H1 (cell line): ENCODE results near the gene SMPX. TPM values are rescaled to one million over a fixed set of nuclear protein-coding genes. Genes with fewer than 3 reads are reported as not detected.

Experiments used
- CTCF ChIA-PET: fragments of 300-600 bp; sonication (Branson Sonifier 250); formaldehyde crosslinking; loops from one replicate; lab custom pipeline; 2021; ENCODE audit not compliant: partially characterized antibody; lab: Charles Lee
- POLR2A ChIA-PET: fragments of 300-600 bp; sonication (Branson Sonifier 250); formaldehyde crosslinking; loops from one replicate; lab custom pipeline; 2021; ENCODE audit warnings: inconsistent platforms; ENCODE audit not compliant: partially characterized antibody; lab: Charles Lee
- DNase-seq, 2 experiments: peaks; one replicate each; pipeline versions ENCODE4 v3.0.0 to v3.0.0-alpha.2; 2010 to 2022; ENCODE audit warnings: low spot score in 2 of 2, low read depth in 1 of 2, mixed read lengths in 1 of 2
- FAIRE-seq: peaks from 2 replicates; lab custom pipeline; 2011; peaks lifted over from hg19 to GRCh38; lab: Jason Lieb, UNC
- H2AFZ ChIP-seq: 2 replicates; pipeline ENCODE4 v1.8.1; 2012; ENCODE audit warnings: low read length, inconsistent platforms
- H2AK5ac ChIP-seq: 2 replicates; pipeline ENCODE4 v1.6.1; 2013; ENCODE audit warnings: low read depth, low read length
- H2BK120ac ChIP-seq: replicated peaks from 2 replicates; pipeline ENCODE3; 2013; ENCODE audit warnings: low read depth, low read length, inconsistent platforms
- H2BK12ac ChIP-seq: 2 replicates; pipeline ENCODE4 v1.6.1; 2013; ENCODE audit warnings: low read depth, low read length
- H2BK15ac ChIP-seq: 2 replicates; pipeline ENCODE4 v1.6.1; 2013; ENCODE audit warnings: low read length
- H2BK20ac ChIP-seq: 2 replicates; pipeline ENCODE4 v1.6.1; 2013; ENCODE audit warnings: low read length
- H2BK5ac ChIP-seq: 2 replicates; pipeline ENCODE4 v1.6.1; 2013; ENCODE audit warnings: low read depth, low read length
- H3K14ac ChIP-seq: 2 replicates; pipeline ENCODE4 v1.6.1; 2013; ENCODE audit warnings: inconsistent platforms; ENCODE audit not compliant: insufficient read length
- H3K18ac ChIP-seq: 2 replicates; pipeline ENCODE4 v1.6.1; 2013; ENCODE audit warnings: low read length; ENCODE audit errors: extremely low read depth
- H3K23ac ChIP-seq: 2 replicates; pipeline ENCODE4 v1.6.1; 2013; ENCODE audit warnings: inconsistent platforms; ENCODE audit not compliant: insufficient read length
- H3K23me2 ChIP-seq: 2 replicates; pipeline ENCODE4 v1.6.1; 2013; ENCODE audit warnings: low read depth, low read length
- H3K27ac ChIP-seq: 2 replicates; pipeline ENCODE4 v1.6.1; 2011; ENCODE audit warnings: low read depth, low read length, inconsistent platforms
- H3K27me3 ChIP-seq, 4 experiments: replicated peaks in 1 of 4; 1 replicate in 1 of 4; 2 replicates in 3 of 4; pipeline versions ENCODE4 v1.6.1 to v1.8.1; 2011 to 2013; ENCODE audit warnings: low read length in 3 of 4, mild to moderate bottlenecking in 3 of 4, inconsistent platforms in 2 of 4, mixed read lengths in 2 of 4, moderate library complexity in 1 of 4; ENCODE audit not compliant: control insufficient read depth in 3 of 4, insufficient read depth in 3 of 4; ENCODE audit errors: extremely low read depth in 1 of 4
- H3K36me3 ChIP-seq, 4 experiments: 2 replicates each; pipeline versions ENCODE4 v1.6.1 to v1.8.1; 2011 to 2013; ENCODE audit warnings: mild to moderate bottlenecking in 4 of 4, low read length in 3 of 4, moderate library complexity in 2 of 4, control low read depth in 1 of 4, inconsistent platforms in 1 of 4; ENCODE audit not compliant: insufficient read depth in 4 of 4, control insufficient read depth in 2 of 4
- H3K4ac ChIP-seq: replicated peaks from 2 replicates; pipeline ENCODE3; 2013; ENCODE audit warnings: low read length, low read depth, mixed read lengths, inconsistent platforms; ENCODE audit not compliant: insufficient read length
- H3K4me1 ChIP-seq, 4 experiments: replicated peaks in 1 of 4; 1 replicate in 1 of 4; 2 replicates in 3 of 4; pipeline versions ENCODE4 v1.6.1 to v1.8.1; 2011 to 2013; ENCODE audit warnings: low read length in 3 of 4, inconsistent platforms in 2 of 4, mixed read lengths in 1 of 4; ENCODE audit not compliant: insufficient read depth in 4 of 4, control insufficient read depth in 3 of 4
- H3K4me2 ChIP-seq, 2 experiments: 2 replicates each; pipeline versions ENCODE4 v1.6.1 to v1.8.1; 2011 to 2013; ENCODE audit warnings: low read depth in 2 of 2, low read length in 2 of 2, control low read depth in 1 of 2, inconsistent platforms in 1 of 2, mild to moderate bottlenecking in 1 of 2; ENCODE audit not compliant: insufficient read depth in 1 of 2
- H3K4me3 ChIP-seq, 4 experiments: fragments of 200-600, 300-600 bp in 1 of 4; sonication (generic), shearing (Covaris generic), sonication (Bioruptor Twin) in 1 of 4; 2 replicates each; pipeline versions ENCODE4 v1.5.1 to v1.8.1; 2011 to 2016; ENCODE audit warnings: low read length in 4 of 4, low read depth in 3 of 4, control low read depth in 2 of 4, inconsistent platforms in 2 of 4, mild to moderate bottlenecking in 2 of 4, mixed read lengths in 1 of 4, moderate library complexity in 1 of 4; ENCODE audit not compliant: insufficient read depth in 2 of 4; ENCODE audit errors: extremely low read depth in 1 of 4
- H3K56ac ChIP-seq: replicated peaks from 2 replicates; pipeline ENCODE3; 2013; ENCODE audit warnings: low read depth, mild to moderate bottlenecking, mixed read lengths, low read length, inconsistent platforms; ENCODE audit not compliant: insufficient read length
- H3K79me1 ChIP-seq: 2 replicates; pipeline ENCODE4 v1.6.1; 2013; ENCODE audit warnings: low read depth, low read length, control low read depth
- H3K79me2 ChIP-seq, 2 experiments: 2 replicates each; pipeline versions ENCODE4 v1.6.1 to v1.8.1; 2012 to 2013; ENCODE audit warnings: low read length in 2 of 2, mild to moderate bottlenecking in 2 of 2, inconsistent platforms in 1 of 2; ENCODE audit not compliant: insufficient read depth in 2 of 2, control insufficient read depth in 1 of 2
- H3K9ac ChIP-seq, 4 experiments: replicated peaks in 1 of 4; 1 replicate in 1 of 4; 2 replicates in 3 of 4; pipeline versions ENCODE4 v1.6.1 to v1.8.1; 2011 to 2013; ENCODE audit warnings: low read depth in 3 of 4, low read length in 3 of 4, control low read depth in 2 of 4, mild to moderate bottlenecking in 2 of 4, moderate library complexity in 2 of 4, inconsistent platforms in 1 of 4; ENCODE audit errors: extremely low read depth in 1 of 4
- H3K9me3 ChIP-seq, 2 experiments: 2 replicates each; pipeline versions ENCODE4 v1.6.1 to v1.8.1; 2012 to 2013; ENCODE audit warnings: mild to moderate bottlenecking in 2 of 2, moderate library complexity in 2 of 2, control low read depth in 1 of 2, inconsistent platforms in 1 of 2, low read depth in 1 of 2, low read length in 1 of 2, mixed read lengths in 1 of 2; ENCODE audit not compliant: insufficient read depth in 2 of 2
- H4K20me1 ChIP-seq, 2 experiments: replicated peaks in 1 of 2; 2 replicates each; pipeline versions ENCODE3 to v1.8.1; 2011 to 2013; ENCODE audit warnings: inconsistent platforms in 2 of 2, low read length in 2 of 2, mild to moderate bottlenecking in 1 of 2; ENCODE audit not compliant: insufficient read depth in 2 of 2, control insufficient read depth in 1 of 2
- H4K5ac ChIP-seq: 2 replicates; pipeline ENCODE4 v1.6.1; 2013; ENCODE audit warnings: low read length, low read depth, mixed read lengths, inconsistent platforms; ENCODE audit not compliant: insufficient read length
- H4K8ac ChIP-seq: 2 replicates; pipeline ENCODE4 v1.8.0; 2013; ENCODE audit warnings: mild to moderate bottlenecking, moderate library complexity, low read length, inconsistent platforms; ENCODE audit not compliant: insufficient read depth; ENCODE audit errors: extremely low read depth
- H4K91ac ChIP-seq: replicated peaks from 2 replicates; pipeline ENCODE3; 2013; ENCODE audit warnings: low read length, mixed read lengths, inconsistent platforms; ENCODE audit not compliant: insufficient read length
- BACH1 ChIP-seq: IDR thresholded peaks from 2 replicates; pipeline ENCODE4 v1.6.1; 2012; ENCODE audit warnings: low read length, improper control_type of control experiment
- CBX8 ChIP-seq: fragments of 300-800, 300-1000 bp; sonication (generic); IDR thresholded peaks from 2 replicates; pipeline ENCODE4 v1.7.1; 2016; ENCODE audit warnings: low read depth, low read length, borderline replicate concordance
- CTBP2 ChIP-seq: IDR thresholded peaks from 2 replicates; pipeline ENCODE4 v1.7.0; 2011; ENCODE audit warnings: borderline replicate concordance, mild to moderate bottlenecking, moderate library complexity, mixed read lengths, low read length; ENCODE audit not compliant: insufficient read depth, insufficient read length
- EGR1 ChIP-seq: IDR thresholded peaks from 2 replicates; pipeline ENCODE4 v1.6.1; 2011; ENCODE audit warnings: low read depth, low read length, borderline replicate concordance
- MAFK ChIP-seq: IDR thresholded peaks from 2 replicates; pipeline ENCODE4 v1.6.1; 2012; ENCODE audit warnings: low read depth, mild to moderate bottlenecking, improper control_type of control experiment, low read length
- PHF8 ChIP-seq: fragments of 200-600 bp; sonication (generic); conservative IDR thresholded peaks from 2 replicates; pipeline ENCODE4 v1.7.1; 2012; ENCODE audit warnings: low read depth, mild to moderate bottlenecking, inconsistent platforms, low read length, moderate library complexity
- POLR2A ChIP-seq, 2 experiments: IDR thresholded peaks; 1 replicate in 1 of 2; 2 replicates in 1 of 2; pipeline ENCODE4 v1.6.1; 2011; ENCODE audit warnings: low read depth in 2 of 2, low read length in 2 of 2, mild to moderate bottlenecking in 2 of 2; ENCODE audit errors: control extremely low read depth in 1 of 2
- RAD21 ChIP-seq, 2 experiments: IDR thresholded peaks in 1 of 2; conservative IDR thresholded peaks in 1 of 2; 2 replicates each; pipeline ENCODE4 v1.6.1; 2011; ENCODE audit warnings: low read depth in 2 of 2, low read length in 2 of 2, improper control_type of control experiment in 1 of 2, inconsistent platforms in 1 of 2, mild to moderate bottlenecking in 1 of 2, moderate library complexity in 1 of 2
- RNF2 ChIP-seq: fragments of 200-900, 300-1000 bp; sonication (generic); IDR thresholded peaks from 2 replicates; pipeline ENCODE4 v1.7.1; 2016; ENCODE audit warnings: borderline replicate concordance, low read depth, mild to moderate bottlenecking, antibody characterized with exemption, low read length; ENCODE audit not compliant: poor library complexity, severe bottlenecking; ENCODE audit errors: missing control alignments
- SIN3A ChIP-seq, 2 experiments: IDR thresholded peaks in 1 of 2; conservative IDR thresholded peaks in 1 of 2; 2 replicates each; pipeline ENCODE4 v1.6.1; 2011 to 2012; ENCODE audit warnings: low read length in 2 of 2, improper control_type of control experiment in 1 of 2, low read depth in 1 of 2, mild to moderate bottlenecking in 1 of 2
- SIRT6 ChIP-seq: IDR thresholded peaks from one replicate; pipeline ENCODE4 v1.7.1; 2012; ENCODE audit warnings: low read length, inconsistent platforms
- SP4 ChIP-seq: IDR thresholded peaks from 2 replicates; pipeline ENCODE4 v1.6.1; 2012; ENCODE audit warnings: low read length, inconsistent platforms
- SRF ChIP-seq: IDR thresholded peaks from 2 replicates; pipeline ENCODE4 v1.6.1; 2011; ENCODE audit warnings: mild to moderate bottlenecking, low read depth, low read length, moderate library complexity
- YY1 ChIP-seq: IDR thresholded peaks from 2 replicates; pipeline ENCODE4 v1.6.1; 2011; ENCODE audit warnings: low read depth, mild to moderate bottlenecking, low read length
- WGBS, 2 experiments: shearing (Covaris generic) in 1 of 2; methylation state at CpG; one replicate each; pipeline versions ENCODE4 v1.1.6 to v1.1.7; 2013 to 2015; ENCODE audit warnings: low lambda C conversion rate in 2 of 2, mixed read lengths in 2 of 2, inconsistent platforms in 1 of 2, low coverage in 1 of 2, missing lambda C conversion rate in 1 of 2; ENCODE audit not compliant: insufficient replicate concordance in 2 of 2, insufficient coverage in 1 of 2, insufficient read length in 1 of 2; ENCODE audit errors: extremely low coverage in 1 of 2, missing lambda C conversion rate in 1 of 2; 5-methylcytosine and 5-hydroxymethylcytosine counted together
- polyA plus RNA-seq, 7 experiments: library from polyadenylated mRNA; depleted of rRNA in 3 of 7; stranded (reverse) in 5 of 7; unstranded in 2 of 7; fragments of >200 nt in 5 of 7; fragments of 200-250 nt in 2 of 7; gene quantifications; 1 replicate in 5 of 7; 2 replicates in 1 of 7; 4 replicates in 1 of 7; pipeline versions ENCODE4 v1.2.1 to v1.2.3, GENCODE V29; 2011 to 2013; ENCODE audit warnings: missing spikeins in 2 of 7, mixed read lengths in 2 of 7
- total RNA-seq: library from RNA; stranded (reverse); fragmentation: NEBNext Ultra II Directional; extraction: Animal tissue kit (Norgen Biotek cat#: 25700); gene quantifications from 2 replicates; pipeline ENCODE4 v1.2.1, GENCODE V29; 2021
- TF ChIP-seq, protein P1 (sequence below): IDR thresholded peaks from 2 replicates; pipeline ENCODE4 v1.6.1; 2012; ENCODE audit warnings: inconsistent platforms

Gene SMPX
- total and polyA plus RNA-seq, 2 of the 8 experiments (the other 6 are each of a cell fraction or from before 2014, with no cell fraction given), result not detected

- H3K9me3 ChIP-seq, result no peaks in the 10 kb centered on the region
- H3K4me2 ChIP-seq, result no peak overlapping the region
- no peaks in the 10 kb centered on the region for H3K36me3 ChIP-seq
- H2AK5ac ChIP-seq, result no peak overlapping the region
- no peak overlapping the region for H3K18ac ChIP-seq
- H2BK15ac ChIP-seq, result no peak overlapping the region
- no peak overlapping the region for H4K8ac ChIP-seq
- no peaks in the 10 kb centered on the region for H3K4me1 ChIP-seq
- no peaks in the 10 kb centered on the region for H3K23me2 ChIP-seq
- DNase-seq (no peak), FAIRE-seq (no peak)
- H3K23ac ChIP-seq, result no peak overlapping the region
- no peak overlapping the region for H2BK20ac ChIP-seq
- no peak overlapping the region for H3K4ac ChIP-seq
- no peak overlapping the region for H4K5ac ChIP-seq
- H2BK12ac ChIP-seq, result no peak overlapping the region
- no peaks in the 10 kb centered on the region for H3K79me1 ChIP-seq
- no peak overlapping the region for H3K9ac ChIP-seq
- H2BK5ac ChIP-seq, result no peak overlapping the region
- ChIA-PET POLR2A (no interaction called here), CTCF (no interaction called here)
- H4K20me1 ChIP-seq, result no peaks in the 10 kb centered on the region
- H3K27ac ChIP-seq, result no peak overlapping the region
- no peak overlapping the region for H2AFZ ChIP-seq
- WGBS, 2 experiments, result 83% methylated on average over 3 of the region's 3 CpGs; no CpG with 5 or more reads in 1 of the 2 experiments
- no peak overlapping the region for H3K4me3 ChIP-seq
- no peak overlapping the region for H3K14ac ChIP-seq
- no peak overlapping the region for H2BK120ac ChIP-seq
- no peaks in the 10 kb centered on the region for H3K27me3 ChIP-seq
- no peak overlapping the region for H3K56ac ChIP-seq
- H3K79me2 ChIP-seq, result no peaks in the 10 kb centered on the region
- no peak overlapping the region for H4K91ac ChIP-seq
- TF ChIP-seq, protein P1, sequence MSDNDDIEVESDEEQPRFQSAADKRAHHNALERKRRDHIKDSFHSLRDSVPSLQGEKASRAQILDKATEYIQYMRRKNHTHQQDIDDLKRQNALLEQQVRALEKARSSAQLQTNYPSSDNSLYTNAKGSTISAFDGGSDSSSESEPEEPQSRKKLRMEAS, result no peak
- TF ChIP-seq RAD21 (IDR thresholded peaks at IDR 0.05 in 1 of 2, conservative IDR thresholded peaks at IDR 0.05 in 1 of 2; ENCODE audit: low read depth in 2 of 2, low read length in 2 of 2) (no peak), BACH1 (no peak), CBX8 (no peak), MAFK (no peak), EGR1 (no peak), SIRT6 (no peak), POLR2A (IDR thresholded peaks at IDR 0.05; ENCODE audit: control extremely low read depth in 1 of 2, low read depth in 2 of 2, low read length in 2 of 2) (no peak), RNF2 (no peak), SIN3A (conservative IDR thresholded peaks at IDR 0.05 in 1 of 2, IDR thresholded peaks at IDR 0.05 in 1 of 2; ENCODE audit: low read depth in 1 of 2, low read length in 2 of 2) (no peak), PHF8 (no peak), YY1 (no peak), CTBP2 (no peak), SP4 (no peak), SRF (no peak)
Measured at GRCh38 chrX:21764008-21764407, 6.1 kb upstream of the SMPX start.
